HepG2 (cell line): ENCODE measurements around the gene TEX14. TPM values are rescaled to one million over a fixed set of nuclear protein-coding genes. Genes with fewer than 3 reads are reported as not detected.

Experiments
- ATAC-seq: fragments of 200-7000 bp; cut with Tn5 transposase; 3 replicates; pipeline ENCODE4 v1.9.1; 2020; ENCODE audit warnings: mild to moderate bottlenecking, moderate library complexity
- BruUV-seq: library from RNA; stranded (reverse); fragments of 400-500 nt; replicated peaks from 2 replicates; lab custom pipeline; 2021; lab: Mats Ljungman, UMichigan
- CTCF ChIA-PET: fragments of 300-600 bp; formaldehyde crosslinking; extraction: SDS; loops from one replicate; lab custom pipeline; 2021; ENCODE audit warnings: low total read pairs, inconsistent platforms, low intra/inter-chr PET ratio; lab: Yijun Ruan, JAX
- POLR2A ChIA-PET: fragments of 350-600 bp; sonication (Branson Sonifier 250); formaldehyde crosslinking; loops from one replicate; lab custom pipeline; 2020; ENCODE audit warnings: antibody characterized with exemption, inconsistent platforms; lab: Yijun Ruan, JAX
- DNase-seq: peaks from one replicate; pipeline ENCODE4 v3.0.0-alpha.2; 2015; ENCODE audit warnings: low spot score
- FAIRE-seq: peaks from 3 replicates; lab custom pipeline; 2011; peaks lifted over from hg19 to GRCh38; lab: Jason Lieb, UNC
- H2AFZ ChIP-seq: one replicate; pipeline ENCODE4 v1.6.1; 2011; ENCODE audit warnings: low read length, inconsistent platforms
- H3K27ac ChIP-seq: fragments of 300-600 bp; 3 replicates; pipeline ENCODE4 v1.8.0; 2011; ENCODE audit warnings: mixed run types, mild to moderate bottlenecking, mixed read lengths, low read length, inconsistent platforms; ENCODE audit not compliant: insufficient read depth; ENCODE audit errors: extremely low read length
- H3K27me3 ChIP-seq, 2 experiments: fragments of 200-600 bp in 1 of 2; 2 replicates in 1 of 2; 3 replicates in 1 of 2; pipeline versions ENCODE4 v1.6.0 to v1.8.0; 2011; ENCODE audit warnings: low read length in 2 of 2, mild to moderate bottlenecking in 2 of 2, moderate library complexity in 2 of 2, inconsistent platforms in 1 of 2; ENCODE audit not compliant: insufficient read depth in 2 of 2, control insufficient read depth in 1 of 2
- H3K36me3 ChIP-seq, 2 experiments: fragments of 200-600 bp in 1 of 2; replicated peaks in 1 of 2; 2 replicates in 1 of 2; 3 replicates in 1 of 2; pipeline versions ENCODE4 v1.5.1 to v1.8.0; 2011; ENCODE audit warnings: low read length in 2 of 2, inconsistent platforms in 1 of 2; ENCODE audit not compliant: insufficient read depth in 2 of 2, control insufficient read depth in 1 of 2
- H3K4me1 ChIP-seq: 2 replicates; pipeline ENCODE4 v1.5.1; 2012; ENCODE audit warnings: low read length, inconsistent platforms; ENCODE audit not compliant: insufficient read depth
- H3K4me2 ChIP-seq: 2 replicates; pipeline ENCODE4 v1.6.0; 2011; ENCODE audit warnings: low read depth, low read length, inconsistent platforms
- H3K4me3 ChIP-seq, 3 experiments: fragments of 200-600 bp in 1 of 3; sonication (generic), shearing (Covaris generic) in 1 of 3; replicated peaks in 1 of 3; 2 replicates each; pipeline ENCODE4 v1.5.1; 2011 to 2016; ENCODE audit warnings: low read length in 3 of 3, inconsistent platforms in 2 of 3, low read depth in 2 of 3, mild to moderate bottlenecking in 2 of 3, control low read depth in 1 of 3, mixed read lengths in 1 of 3; ENCODE audit not compliant: insufficient read depth in 1 of 3
- H3K79me2 ChIP-seq: one replicate; pipeline ENCODE4 v1.6.1; 2011; ENCODE audit warnings: low read length, inconsistent platforms; ENCODE audit not compliant: insufficient read depth
- H3K9ac ChIP-seq: 2 replicates; pipeline ENCODE4 v1.6.0; 2011; ENCODE audit warnings: mild to moderate bottlenecking, low read depth, low read length, inconsistent platforms; ENCODE audit not compliant: insufficient read depth
- H3K9me3 ChIP-seq: 2 replicates; pipeline ENCODE4 v1.5.1; 2012; ENCODE audit warnings: mild to moderate bottlenecking, low read length
- H4K20me1 ChIP-seq: 2 replicates; pipeline ENCODE4 v1.6.0; 2011; ENCODE audit warnings: inconsistent platforms, mild to moderate bottlenecking, low read length, moderate library complexity; ENCODE audit not compliant: insufficient read depth
- IKZF1 ChIP-seq: fragments of 450-650 bp; IDR thresholded peaks from 2 replicates; pipeline ENCODE4 v1.7.1; 2016
- KAT8 ChIP-seq: IDR thresholded peaks from 2 replicates; pipeline ENCODE4 v1.6.1; 2016; ENCODE audit warnings: missing genetic modification reagents, missing compliant biosample characterization
- KLF6 ChIP-seq: IDR thresholded peaks from 2 replicates; pipeline ENCODE4 v1.8.0; 2016; ENCODE audit warnings: missing biosample characterization, missing genetic modification reagents
- NR0B2 ChIP-seq: sonication (generic); formaldehyde crosslinking; IDR thresholded peaks from 2 replicates; pipeline ENCODE4 v1.4.0; 2020; ENCODE audit warnings: mild to moderate bottlenecking, missing genetic modification reagents
- RAD51 ChIP-seq: fragments of 450-650 bp; IDR thresholded peaks from 2 replicates; pipeline ENCODE4 v1.6.1; 2016; ENCODE audit warnings: borderline replicate concordance
- SALL2 ChIP-seq: sonication (generic); formaldehyde crosslinking; IDR thresholded peaks from 2 replicates; pipeline ENCODE4 v1.8.1; 2023; ENCODE audit warnings: mild to moderate bottlenecking, missing genetic modification reagents, inconsistent platforms
- ZFAT ChIP-seq: sonication (generic); formaldehyde crosslinking; conservative IDR thresholded peaks from 2 replicates; pipeline ENCODE4 v1.8.1; 2023; ENCODE audit warnings: missing genetic modification reagents, inconsistent platforms
- ZNF160 ChIP-seq: sonication (generic); formaldehyde crosslinking; IDR thresholded peaks from 2 replicates; pipeline ENCODE4 v1.8.0; 2022; ENCODE audit warnings: mild to moderate bottlenecking, inconsistent platforms, missing genetic modification reagents
- ZNF205 ChIP-seq: IDR thresholded peaks from 2 replicates; pipeline ENCODE4 v1.6.1; 2018; ENCODE audit warnings: missing biosample characterization, missing genetic modification reagents
- WGBS: methylation state at CpG from one replicate; pipeline ENCODE4 v1.1.6; 2017; ENCODE audit warnings: low lambda C conversion rate; 5-methylcytosine and 5-hydroxymethylcytosine counted together
- in situ Hi-C: cut with HindIII; loops from 2 replicates; pipeline ENCODE4 v1.10.0; 2017; ENCODE audit warnings: low pct_unique_long_range_greater_than_20kb; ENCODE audit not compliant: extremely low pct_ligation_motif_present
- intact Hi-C: fragments of 100-400 bp; cut with micrococcal nuclease; formaldehyde crosslinking; loops from one replicate; pipeline ENCODE4 v1.10.0; 2022; ENCODE audit not compliant: unreplicated experiment
- polyA plus RNA-seq, 8 experiments: library from polyadenylated mRNA; depleted of rRNA in 3 of 8; stranded (reverse) in 7 of 8; unstranded in 1 of 8; fragments of >200 nt; fragmentation: Illumina TruSeq in 4 of 8; extraction: Trizol in 4 of 8; gene quantifications; 2 replicates each; pipeline versions ENCODE4 v1.2.1 to v1.2.3, GENCODE V29; 2011 to 2016; ENCODE audit warnings: low read depth in 4 of 8, missing spikeins in 1 of 8, mixed read lengths in 1 of 8; ENCODE audit not compliant: insufficient read depth in 1 of 8
- total RNA-seq, 5 experiments: library from RNA; depleted of rRNA; stranded (reverse); fragments of >200 nt; fragmentation: Illumina TruSeq; extraction: Trizol; gene quantifications; 2 replicates each; pipeline ENCODE4 v1.2.3, GENCODE V29; 2016; ENCODE audit warnings: low read depth in 1 of 5

The TEX14 gene
- total and polyA plus RNA-seq, 2 of the 13 experiments (the other 11 are each of a cell fraction or from before 2014, with no cell fraction given), result 0.04 to 0.07 TPM

GRCh38 chr17:58624751-58625150, 67.1 kb downstream of the TEX14 start (continued):
- TF ChIP-seq KAT8 (CRISPR knock-in tag) (no peak), ZNF160 (CRISPR knock-in tag) (no peak), RAD51 (no peak), SALL2 (no peak)

GRCh38 chr17:58621174-58621573, 70.7 kb downstream of the TEX14 start:
- ATAC-seq (no peak), DNase-seq (no peak), FAIRE-seq (no peak)
- peaks cover 3 to 14% of the 10 kb centered on the region in 2 experiments; a peak in 1 of 5 replicates for H3K27me3 ChIP-seq
- no peak for TF ChIP-seq IKZF1
- TF ChIP-seq KLF6 (CRISPR knock-in tag), result no peak
- no peak for TF ChIP-seq NR0B2 (CRISPR knock-in tag)
- no peak for TF ChIP-seq ZFAT (CRISPR knock-in tag)
- no peak for TF ChIP-seq ZNF205 (CRISPR knock-in tag)
- no peaks in the 10 kb centered on the region for H3K36me3 ChIP-seq
- no peak overlapping the region for H3K4me2 ChIP-seq
- no peak overlapping the region for H3K27ac ChIP-seq
- no peaks in the 10 kb centered on the region for H3K9me3 ChIP-seq
- POLR2A ChIA-PET, result interaction anchor here (1.9 kb wide), 1 partner anchor 10 kb away, joined by 11 read pairs; no protein-coding TSS in a partner anchor
- intact Hi-C loops, result no loop called here
- WGBS, result 32% methylated on average over 3 of the region's 3 CpGs
- no peaks in the 10 kb centered on the region for H4K20me1 ChIP-seq
- no peak overlapping the region for H3K9ac ChIP-seq
- H2AFZ ChIP-seq, result no peak overlapping the region
- CTCF ChIA-PET, result no interaction called here
- BruUV-seq, result no TSS peak
- in situ Hi-C loops, result no loop called here
- H3K79me2 ChIP-seq, result no peaks in the 10 kb centered on the region
- H3K4me1 ChIP-seq, result peaks cover 8% of the 10 kb centered on the region
- no peak overlapping the region for H3K4me3 ChIP-seq
